Activated T-helper 17 cell treated with anti-CD3 and anti-CD28 coated beads, Interleukin-2, amount 50 U/mL, for 72 hours (primary cell): Measurements from ENCODE around the gene SRSF8. TPM values are rescaled to one million over a fixed set of nuclear protein-coding genes. Genes with fewer than 3 reads are reported as not detected.
A peak's percentile ranks its signal among the peaks of the same experiment; 100 is the strongest.
"Not testable (repeated sequence)": the region's sequence is repeated elsewhere in the genome, so short reads cannot be mapped to it uniquely, and the experiment has no call there.

ENCODE experiments used
- ATAC-seq: fragments of 150-1000 bp; cut with Tn5 transposase; replicated peaks from 2 replicates; pipeline ENCODE4 v1.10.0; 2021; ENCODE audit warnings: mild to moderate bottlenecking, moderate library complexity
- H3K27ac Mint-ChIP-seq: one replicate; pipeline ENCODE4 v1.8.0; 2022; ENCODE audit warnings: mixed read lengths
- H3K27me3 Mint-ChIP-seq: one replicate; pipeline ENCODE4 v1.8.0; 2022; ENCODE audit warnings: mixed read lengths
- H3K36me3 Mint-ChIP-seq: one replicate; pipeline ENCODE4 v1.8.0; 2022; ENCODE audit warnings: low read depth, mild to moderate bottlenecking, mixed read lengths
- H3K4me1 Mint-ChIP-seq: one replicate; pipeline ENCODE4 v1.8.0; 2022; ENCODE audit warnings: mixed read lengths
- H3K4me3 Mint-ChIP-seq: one replicate; pipeline ENCODE4 v1.8.0; 2022; ENCODE audit warnings: mild to moderate bottlenecking, mixed read lengths
- H3K9me3 Mint-ChIP-seq: one replicate; pipeline ENCODE4 v1.8.0; 2022; ENCODE audit warnings: mixed read lengths
- total RNA-seq, 2 donors: library from RNA; stranded (reverse); gene quantifications; one replicate each; pipeline ENCODE4 v1.2.3, GENCODE V29; 2022

The SRSF8 gene
- 10 to 100 TPM; 25.5 to 32.1 TPM for total RNA-seq

DNA sequence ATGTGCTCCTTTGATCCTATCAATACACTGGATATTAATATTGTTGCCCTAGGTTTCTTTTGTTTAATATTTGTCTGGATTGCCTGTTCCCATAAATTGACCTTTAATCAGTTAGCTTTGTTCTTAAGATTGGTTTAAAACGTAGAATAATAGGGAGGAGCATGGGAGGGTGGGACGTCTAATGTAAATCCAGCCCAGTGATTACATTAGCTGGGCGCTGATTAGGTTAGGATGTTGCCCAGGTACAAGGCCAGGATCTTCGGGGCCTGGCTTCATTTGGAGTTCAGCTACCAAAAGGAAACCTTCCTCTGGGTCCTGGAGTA lies at the start of gene SRSF8:
SRSF8 (plus strand) TSS at position 204 of the 323 bp plus-strand sequence. CDS start 308 bp downstream, outside the sequence.
- no peaks in the 10 kb centered on the region for H3K27me3 Mint-ChIP-seq
- H3K4me1 Mint-ChIP-seq: peaks cover 13% of the 10 kb centered on the region
- peak within 1 kb of the TSS; percentile 99 for H3K4me3 Mint-ChIP-seq
- H3K9me3 Mint-ChIP-seq: no peaks in the 10 kb centered on the region
- peak within 1 kb of the TSS; percentile 97 for H3K27ac Mint-ChIP-seq
- ATAC-seq: peak; percentile 45
- peaks cover 29% of the 10 kb centered on the region for H3K36me3 Mint-ChIP-seq

- not testable (repeated sequence) for H3K27ac Mint-ChIP-seq, H3K4me3 Mint-ChIP-seq, ATAC-seq, H3K36me3 Mint-ChIP-seq, H3K9me3 Mint-ChIP-seq, H3K4me1 Mint-ChIP-seq, H3K27me3 Mint-ChIP-seq
Measured at GRCh38 chr11:95021468-95021867, 45.3 kb upstream of the SRSF8 start.

DNA sequence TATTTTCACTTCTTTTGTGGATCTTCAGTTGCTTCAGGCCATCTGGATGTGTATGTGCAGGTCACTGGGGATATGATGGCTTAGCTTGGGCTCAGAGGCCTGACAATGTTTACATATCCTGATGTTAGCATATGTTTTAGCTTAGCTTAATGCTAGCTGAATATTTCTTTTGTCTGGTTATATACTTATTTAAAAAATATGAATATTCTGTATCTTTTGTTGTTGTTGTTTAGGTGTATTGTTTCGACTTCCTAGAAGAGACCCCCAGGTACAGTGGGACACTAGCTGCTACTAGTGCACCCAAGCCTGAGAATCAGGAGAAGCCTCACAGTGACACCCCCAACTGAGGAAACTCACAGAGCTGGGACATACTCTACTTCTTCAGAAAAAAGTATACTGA lies 41.8 kb upstream of the SRSF8 start, which contains the start of gene KDM4E:
KDM4E (plus strand) TSS at position 301 of the 400 bp plus-strand sequence. CDS start 300 bp downstream, outside the sequence.
- ATAC-seq: no peak
- no peaks in the 10 kb centered on the region for H3K27me3 Mint-ChIP-seq

DNA sequence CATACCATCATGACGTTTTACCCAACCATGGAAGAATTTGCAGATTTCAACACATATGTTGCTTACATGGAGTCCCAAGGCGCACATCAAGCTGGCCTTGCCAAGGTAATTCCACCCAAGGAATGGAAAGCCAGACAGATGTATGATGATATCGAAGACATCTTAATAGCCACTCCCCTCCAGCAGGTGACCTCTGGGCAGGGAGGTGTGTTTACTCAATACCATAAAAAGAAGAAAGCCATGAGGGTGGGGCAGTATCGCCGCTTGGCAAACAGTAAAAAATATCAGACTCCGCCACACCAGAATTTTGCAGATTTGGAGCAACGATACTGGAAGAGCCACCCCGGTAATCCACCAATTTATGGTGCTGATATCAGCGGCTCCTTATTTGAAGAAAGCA lies 41.1 kb upstream of the SRSF8 start:
- H3K4me3 Mint-ChIP-seq, ATAC-seq, H3K36me3 Mint-ChIP-seq, H3K9me3 Mint-ChIP-seq, H3K27me3 Mint-ChIP-seq, H3K4me1 Mint-ChIP-seq, H3K27ac Mint-ChIP-seq: not testable (repeated sequence)

More for the DNA sequence above, 41.8 kb upstream of the SRSF8 start, which contains the start of gene KDM4E:
- no peaks in the 10 kb centered on the region for H3K9me3 Mint-ChIP-seq
- H3K27ac Mint-ChIP-seq: no peak within 1 kb of the TSS
- H3K36me3 Mint-ChIP-seq: no peaks in the 10 kb centered on the region
- no peak within 1 kb of the TSS for H3K4me3 Mint-ChIP-seq
- H3K4me1 Mint-ChIP-seq: no peaks in the 10 kb centered on the region

DNA sequence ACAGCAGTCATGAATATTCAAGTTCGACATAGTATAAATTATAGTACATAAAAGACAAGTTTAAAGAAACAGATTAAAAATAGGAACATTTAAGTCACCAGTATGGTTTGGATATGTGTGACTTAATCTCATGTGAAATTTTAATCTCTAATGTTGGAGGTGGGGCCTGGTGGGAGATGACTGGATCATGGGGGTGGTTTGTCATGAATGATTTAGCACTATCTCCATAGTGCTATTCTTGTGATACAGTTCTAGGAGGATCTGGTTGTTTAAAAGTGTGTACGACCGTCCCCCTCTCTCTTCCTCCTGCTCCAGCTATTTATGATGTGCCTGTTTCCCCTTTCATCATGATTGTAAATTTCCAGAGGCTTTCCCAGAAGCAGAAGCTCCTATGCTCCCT lies 38.4 kb upstream of the SRSF8 start:
- no peak for ATAC-seq
- Mint-ChIP-seq H3K4me3 (no peak overlapping the region), H3K27me3 (no peaks in the 10 kb centered on the region)

GRCh38 chr11:95033051-95033450 lies 33.7 kb upstream of the SRSF8 start:
- Mint-ChIP-seq H3K9me3 (no peaks in the 10 kb centered on the region), H3K27ac (no peak overlapping the region), H3K4me3 (no peak overlapping the region), H3K4me1 (peaks cover 1% of the 10 kb centered on the region), H3K27me3 (peaks cover 5% of the 10 kb centered on the region), H3K36me3 (no peaks in the 10 kb centered on the region)
- ATAC-seq: no peak

More for the DNA sequence above, 38.4 kb upstream of the SRSF8 start:
- no peaks in the 10 kb centered on the region for H3K36me3 Mint-ChIP-seq
- no peak overlapping the region for H3K27ac Mint-ChIP-seq
- H3K4me1 Mint-ChIP-seq: no peaks in the 10 kb centered on the region
- H3K9me3 Mint-ChIP-seq: no peaks in the 10 kb centered on the region

DNA sequence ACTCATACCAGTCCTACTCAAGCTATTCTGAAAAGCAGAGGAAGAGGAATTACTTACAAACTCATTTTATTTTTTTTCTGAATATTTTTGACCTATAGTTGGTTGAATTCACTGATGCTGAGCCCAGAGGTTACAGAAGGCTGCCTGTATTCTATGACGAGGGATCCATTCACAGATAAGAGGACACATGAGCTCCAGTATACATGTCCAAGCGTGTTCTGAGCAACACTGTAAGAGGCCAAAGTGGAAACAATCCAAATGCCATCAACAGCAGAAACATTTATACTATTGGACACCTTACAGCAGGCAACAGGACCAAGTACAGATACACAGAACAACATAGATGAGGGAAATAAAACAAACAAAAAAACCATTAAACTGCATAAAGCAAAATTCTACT lies 31.4 kb upstream of the SRSF8 start:
- H3K4me3 Mint-ChIP-seq: no peak overlapping the region
- H3K4me1 Mint-ChIP-seq: peaks cover 5% of the 10 kb centered on the region
- H3K27me3 Mint-ChIP-seq: peaks cover 17% of the 10 kb centered on the region
- no peak for ATAC-seq
- H3K9me3 Mint-ChIP-seq: no peaks in the 10 kb centered on the region
- H3K27ac Mint-ChIP-seq: no peak overlapping the region
- H3K36me3 Mint-ChIP-seq: no peaks in the 10 kb centered on the region

GRCh38 chr11:95037356-95038035 lies 29.2 kb upstream of the SRSF8 start:
- H3K4me1 Mint-ChIP-seq, H3K36me3 Mint-ChIP-seq, H3K27ac Mint-ChIP-seq, H3K9me3 Mint-ChIP-seq: not testable (repeated sequence)
- Mint-ChIP-seq H3K27me3 (peaks cover 21% of the 10 kb centered on the region), H3K4me3 (peak overlapping the region; percentile 41)
- ATAC-seq: peak; percentile 65

GRCh38 chr11:95042239-95042638 lies 24.5 kb upstream of the SRSF8 start:
- Mint-ChIP-seq H3K27me3 (peaks cover 39% of the 10 kb centered on the region), H3K9me3 (no peaks in the 10 kb centered on the region), H3K4me1 (peaks cover 5% of the 10 kb centered on the region), H3K4me3 (no peak overlapping the region), H3K36me3 (no peaks in the 10 kb centered on the region), H3K27ac (no peak overlapping the region)
- no peak for ATAC-seq

GRCh38 chr11:95042906-95043305 lies 23.8 kb upstream of the SRSF8 start:
- Mint-ChIP-seq H3K27ac (no peak overlapping the region), H3K4me1 (peaks cover 5% of the 10 kb centered on the region), H3K4me3 (no peak overlapping the region), H3K27me3 (peaks cover 39% of the 10 kb centered on the region), H3K36me3 (no peaks in the 10 kb centered on the region), H3K9me3 (no peaks in the 10 kb centered on the region)
- no peak for ATAC-seq

- Mint-ChIP-seq H3K36me3 (no peaks in the 10 kb centered on the region), H3K27me3 (peaks cover 35% of the 10 kb centered on the region), H3K4me3 (no peak overlapping the region), H3K9me3 (no peaks in the 10 kb centered on the region), H3K4me1 (no peaks in the 10 kb centered on the region), H3K27ac (no peak overlapping the region)
- no peak for ATAC-seq
Measured at GRCh38 chr11:95044010-95044409, 22.7 kb upstream of the SRSF8 start.

DNA sequence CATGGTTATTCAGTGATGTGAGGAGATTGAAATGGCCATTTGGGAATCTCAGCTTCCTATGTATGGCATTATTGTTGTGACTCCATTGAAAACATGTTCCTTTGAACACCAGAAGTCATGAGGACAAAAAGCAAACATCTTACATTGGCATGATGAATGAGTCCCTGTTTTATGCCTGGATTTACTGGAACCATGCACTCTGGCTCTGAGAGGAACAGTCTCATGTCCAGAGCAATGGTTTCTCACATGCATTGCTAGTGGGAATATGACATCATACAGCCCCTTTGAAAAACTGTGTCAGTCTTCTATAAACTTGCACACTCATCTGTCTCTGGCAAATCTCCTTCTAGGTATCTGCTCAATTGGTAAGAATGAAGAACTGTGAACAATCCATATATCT lies 20.9 kb upstream of the SRSF8 start:
- Mint-ChIP-seq H3K36me3 (no peaks in the 10 kb centered on the region), H3K4me3 (no peak overlapping the region), H3K27ac (no peak overlapping the region), H3K9me3 (no peaks in the 10 kb centered on the region), H3K4me1 (no peaks in the 10 kb centered on the region), H3K27me3 (peaks cover 30% of the 10 kb centered on the region)
- ATAC-seq: no peak

DNA sequence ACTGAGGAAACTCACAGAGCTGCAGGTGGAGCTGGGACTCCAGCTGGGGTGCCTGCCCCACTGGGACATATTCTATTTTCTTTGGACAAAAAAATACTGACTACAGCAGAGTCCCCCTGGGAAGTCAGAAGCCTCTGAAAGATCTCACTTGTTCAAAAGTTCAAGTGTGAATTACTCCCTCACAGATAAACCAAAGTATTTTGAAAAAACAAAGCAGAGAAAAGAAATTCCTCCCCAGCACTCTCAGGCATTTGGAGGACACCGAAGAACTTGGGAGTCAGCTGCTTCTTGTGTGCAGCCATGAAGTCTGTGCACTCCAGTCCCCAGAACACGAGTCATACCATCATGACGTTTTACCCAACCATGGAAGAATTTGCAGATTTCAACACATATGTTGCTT lies 17.6 kb upstream of the SRSF8 start, which contains the start of gene KDM4F:
KDM4F (plus strand) TSS at position 301 of the 400 bp plus-strand sequence.
- not testable (repeated sequence) for H3K36me3 Mint-ChIP-seq, H3K4me1 Mint-ChIP-seq, H3K4me3 Mint-ChIP-seq, H3K27ac Mint-ChIP-seq, H3K9me3 Mint-ChIP-seq, ATAC-seq
- H3K27me3 Mint-ChIP-seq: peaks cover 36% of the 10 kb centered on the region

DNA sequence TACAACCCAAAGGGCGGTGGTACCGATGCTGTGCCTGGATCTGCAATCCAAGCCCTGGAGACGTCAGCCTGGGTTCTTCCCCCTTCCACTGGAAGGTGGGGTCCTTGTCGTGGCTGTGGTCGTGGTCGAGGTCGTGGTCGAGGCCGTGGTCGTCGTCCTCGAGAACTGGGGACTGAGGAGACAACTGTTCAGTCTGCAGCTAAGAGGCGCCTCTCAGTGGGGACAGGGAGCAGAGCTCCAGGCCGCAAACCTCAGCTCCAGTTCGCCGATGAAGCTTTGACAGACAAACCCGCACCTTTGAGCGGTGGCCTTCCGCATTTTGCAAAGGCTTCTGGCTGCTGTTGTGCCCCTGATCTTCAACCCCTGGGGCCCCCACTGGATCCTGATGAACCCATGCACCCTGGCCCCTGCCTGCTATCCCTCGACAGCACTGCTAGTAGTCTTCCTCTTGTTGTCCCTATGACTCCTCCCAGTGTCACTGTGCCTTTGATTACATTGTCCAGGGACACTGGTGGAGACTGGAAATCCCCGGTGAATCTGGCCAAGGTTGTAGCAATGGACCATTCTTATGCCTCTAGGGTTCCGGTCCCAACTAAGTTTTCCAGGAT lies 16.0 kb upstream of the SRSF8 start:
- Mint-ChIP-seq H3K4me1 (no peaks in the 10 kb centered on the region), H3K9me3 (no peaks in the 10 kb centered on the region), H3K4me3 (no peak overlapping the region), H3K27ac (no peak overlapping the region), H3K27me3 (peaks cover 36% of the 10 kb centered on the region), H3K36me3 (no peaks in the 10 kb centered on the region)
- ATAC-seq: no peak

DNA sequence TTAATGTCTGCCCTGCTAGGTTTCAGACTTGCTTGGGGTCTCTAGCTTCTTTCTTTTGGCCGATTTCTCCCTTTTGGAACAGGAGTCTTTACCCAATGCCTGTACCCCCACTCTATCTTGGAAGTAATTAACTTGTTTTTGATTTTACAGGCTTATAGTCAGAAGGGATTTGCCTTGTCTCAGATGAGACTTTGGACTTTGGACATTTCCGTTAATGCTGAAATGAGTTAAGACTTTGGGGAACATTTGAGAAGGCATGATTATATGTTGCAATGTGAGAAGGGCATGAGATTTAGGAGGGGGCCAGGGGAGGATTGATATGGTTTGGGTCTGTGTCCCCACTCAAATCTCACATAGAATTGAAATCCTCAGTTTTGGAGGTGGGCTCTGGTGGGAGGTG lies 12.4 kb upstream of the SRSF8 start:
- Mint-ChIP-seq H3K9me3 (no peaks in the 10 kb centered on the region), H3K4me1 (no peaks in the 10 kb centered on the region), H3K27ac (no peak overlapping the region), H3K4me3 (no peak overlapping the region), H3K27me3 (peaks cover 31% of the 10 kb centered on the region), H3K36me3 (no peaks in the 10 kb centered on the region)
- ATAC-seq: no peak
